ENCODE results near the gene RARS2.
A peak's percentile ranks its signal among the peaks of the same experiment; 100 is the strongest.

DNA sequence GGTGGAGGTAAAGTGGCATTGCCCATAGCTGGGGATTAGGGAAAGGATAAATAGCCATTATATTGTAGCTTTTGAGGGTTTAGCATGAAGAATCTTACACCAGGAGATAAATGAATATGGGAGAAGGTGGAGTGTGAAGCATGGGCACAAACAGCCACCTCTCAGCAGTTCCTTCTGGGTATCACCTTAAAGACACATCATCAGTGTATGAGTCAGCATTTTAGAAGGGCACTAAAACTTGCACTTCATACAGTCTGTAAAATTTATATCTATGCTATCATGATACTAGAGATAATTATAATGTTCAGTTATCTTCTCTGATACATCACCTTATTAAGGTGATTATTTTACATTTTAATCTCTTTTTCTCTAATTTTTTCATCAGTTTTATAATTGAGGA lies 91.7 kb downstream of the RARS2 start:
- no peak for TF ChIP-seq NR3C1 (IDR thresholded peaks at IDR 0.05)
- TF ChIP-seq CHD4 (IDR thresholded peaks at IDR 0.05; ENCODE audit: borderline replicate concordance), result no peak
- TF ChIP-seq, protein P1, sequence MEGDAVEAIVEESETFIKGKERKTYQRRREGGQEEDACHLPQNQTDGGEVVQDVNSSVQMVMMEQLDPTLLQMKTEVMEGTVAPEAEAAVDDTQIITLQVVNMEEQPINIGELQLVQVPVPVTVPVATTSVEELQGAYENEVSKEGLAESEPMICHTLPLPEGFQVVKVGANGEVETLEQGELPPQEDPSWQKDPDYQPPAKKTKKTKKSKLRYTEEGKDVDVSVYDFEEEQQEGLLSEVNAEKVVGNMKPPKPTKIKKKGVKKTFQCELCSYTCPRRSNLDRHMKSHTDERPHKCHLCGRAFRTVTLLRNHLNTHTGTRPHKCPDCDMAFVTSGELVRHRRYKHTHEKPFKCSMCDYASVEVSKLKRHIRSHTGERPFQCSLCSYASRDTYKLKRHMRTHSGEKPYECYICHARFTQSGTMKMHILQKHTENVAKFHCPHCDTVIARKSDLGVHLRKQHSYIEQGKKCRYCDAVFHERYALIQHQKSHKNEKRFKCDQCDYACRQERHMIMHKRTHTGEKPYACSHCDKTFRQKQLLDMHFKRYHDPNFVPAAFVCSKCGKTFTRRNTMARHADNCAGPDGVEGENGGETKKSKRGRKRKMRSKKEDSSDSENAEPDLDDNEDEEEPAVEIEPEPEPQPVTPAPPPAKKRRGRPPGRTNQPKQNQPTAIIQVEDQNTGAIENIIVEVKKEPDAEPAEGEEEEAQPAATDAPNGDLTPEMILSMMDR (IDR thresholded peaks at IDR 0.05), result no peak
- peak; percentile 85 for TF ChIP-seq MAFK (IDR thresholded peaks at IDR 0.05; ENCODE audit: partially characterized antibody)
- no peak for TF ChIP-seq RFX5 (IDR thresholded peaks at IDR 0.05)
- TF ChIP-seq, protein P2, sequence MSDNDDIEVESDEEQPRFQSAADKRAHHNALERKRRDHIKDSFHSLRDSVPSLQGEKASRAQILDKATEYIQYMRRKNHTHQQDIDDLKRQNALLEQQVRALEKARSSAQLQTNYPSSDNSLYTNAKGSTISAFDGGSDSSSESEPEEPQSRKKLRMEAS (IDR thresholded peaks at IDR 0.05), result no peak

All from A549 (cell line).